NCI-H446 (cell line): Measurements from ENCODE around the gene LSG1.
A peak's percentile ranks its signal among the peaks of the same experiment; 100 is the strongest.

Source experiments
- DNase-seq, 2 experiments: peaks; one replicate each; lab custom pipeline; 2025; lab: John Stamatoyannopoulos, UW

The LSG1 gene

DNA sequence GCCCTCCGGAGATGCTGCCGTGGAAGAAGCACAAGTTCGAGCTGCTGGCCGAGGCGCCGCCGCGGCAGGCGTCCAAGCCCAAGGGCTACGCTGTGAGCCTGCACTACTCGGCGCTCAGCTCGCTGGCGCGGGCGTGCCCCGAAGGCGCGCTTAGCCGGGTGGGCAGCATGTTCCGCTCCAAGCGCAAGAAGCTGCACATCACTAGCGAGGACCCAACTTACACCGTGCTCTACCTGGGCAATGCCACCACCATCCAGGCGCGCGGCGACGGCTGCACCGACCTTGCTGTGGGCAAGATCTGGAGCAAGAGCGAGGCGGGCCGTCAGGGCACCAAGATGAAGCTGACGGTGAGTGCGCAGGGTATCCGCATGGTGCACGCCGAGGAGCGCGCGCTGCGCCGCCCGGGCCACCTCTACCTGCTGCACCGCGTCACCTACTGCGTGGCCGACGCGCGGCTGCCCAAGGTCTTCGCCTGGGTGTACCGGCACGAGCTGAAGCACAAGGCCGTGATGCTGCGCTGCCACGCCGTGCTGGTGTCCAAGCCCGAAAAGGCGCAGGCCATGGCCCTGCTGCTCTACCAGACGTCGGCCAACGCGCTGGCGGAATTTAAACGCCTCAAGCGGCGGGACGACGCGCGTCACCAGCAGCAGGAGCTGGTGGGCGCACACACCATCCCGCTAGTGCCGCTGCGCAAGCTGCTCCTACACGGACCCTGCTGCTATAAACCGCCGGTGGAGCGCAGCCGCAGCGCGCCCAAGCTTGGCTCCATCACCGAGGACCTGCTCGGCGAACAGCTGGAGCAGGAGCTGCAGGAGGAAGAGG is 15.0 kb upstream of the LSG1 start:
- DNase-seq = peak in 1 of 2 experiments; percentile 51

DNA sequence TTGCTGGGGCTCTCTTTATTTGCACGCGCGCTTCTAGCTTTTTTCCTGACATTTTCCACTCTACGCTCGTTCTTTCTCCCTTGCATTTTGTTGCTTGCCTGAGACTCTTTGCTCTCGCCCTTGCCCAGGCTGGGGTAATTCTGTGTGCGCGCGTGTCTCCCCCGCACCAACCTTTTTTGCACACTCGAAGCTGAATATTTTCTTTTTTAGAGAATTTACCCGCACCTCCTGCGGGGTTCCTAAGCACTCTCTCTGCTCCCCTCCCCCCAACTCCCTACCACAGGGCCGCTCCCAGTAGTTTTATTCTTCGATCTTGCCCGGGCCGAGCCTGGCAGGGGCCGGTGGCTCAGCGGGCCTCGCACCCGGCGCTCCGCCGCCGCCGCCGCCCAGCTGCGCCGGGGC is 14.4 kb upstream of the LSG1 start:
- DNase-seq = no peak

DNA sequence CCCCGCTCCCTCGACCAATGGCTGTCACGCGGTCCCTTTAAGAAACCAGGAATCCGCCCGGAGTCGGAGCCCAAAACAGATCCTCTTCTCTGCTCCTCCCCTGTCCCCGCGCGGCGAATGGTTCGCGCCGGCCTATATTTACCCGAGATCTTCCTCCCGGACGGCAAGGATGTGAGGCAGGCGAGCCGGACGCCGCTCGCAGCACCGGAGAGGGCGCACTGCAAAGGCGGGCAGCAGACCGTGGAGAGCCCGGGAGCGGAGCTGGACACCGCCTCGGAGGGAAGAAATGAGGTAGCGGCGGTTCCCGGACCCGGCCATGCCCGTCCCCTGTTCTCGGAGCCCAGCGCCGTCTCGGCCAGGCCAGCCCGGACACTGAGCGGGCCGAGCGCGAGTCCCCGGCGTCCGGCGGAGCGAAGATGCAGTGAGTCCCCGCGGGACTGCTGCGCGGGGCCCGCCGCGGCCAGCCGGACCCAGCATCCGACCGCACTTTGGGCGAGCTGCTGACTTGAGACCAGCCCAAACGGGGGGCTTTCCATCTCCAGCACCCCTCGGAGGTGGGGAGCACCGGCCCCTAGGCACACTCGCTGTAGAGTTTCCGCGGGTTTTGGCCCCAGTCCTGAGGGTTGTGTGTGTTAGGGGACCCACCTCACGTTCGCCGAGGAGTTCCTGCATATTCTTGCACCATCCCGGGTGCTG is 13.9 kb upstream of the LSG1 start, which contains the start of gene FAM43A:
TSS of gene FAM43A (plus strand) at position 166 of the 696 bp plus-strand sequence. CDS start 944 bp downstream, outside the sequence.
- peak; percentile 65 to 88 for DNase-seq

DNA sequence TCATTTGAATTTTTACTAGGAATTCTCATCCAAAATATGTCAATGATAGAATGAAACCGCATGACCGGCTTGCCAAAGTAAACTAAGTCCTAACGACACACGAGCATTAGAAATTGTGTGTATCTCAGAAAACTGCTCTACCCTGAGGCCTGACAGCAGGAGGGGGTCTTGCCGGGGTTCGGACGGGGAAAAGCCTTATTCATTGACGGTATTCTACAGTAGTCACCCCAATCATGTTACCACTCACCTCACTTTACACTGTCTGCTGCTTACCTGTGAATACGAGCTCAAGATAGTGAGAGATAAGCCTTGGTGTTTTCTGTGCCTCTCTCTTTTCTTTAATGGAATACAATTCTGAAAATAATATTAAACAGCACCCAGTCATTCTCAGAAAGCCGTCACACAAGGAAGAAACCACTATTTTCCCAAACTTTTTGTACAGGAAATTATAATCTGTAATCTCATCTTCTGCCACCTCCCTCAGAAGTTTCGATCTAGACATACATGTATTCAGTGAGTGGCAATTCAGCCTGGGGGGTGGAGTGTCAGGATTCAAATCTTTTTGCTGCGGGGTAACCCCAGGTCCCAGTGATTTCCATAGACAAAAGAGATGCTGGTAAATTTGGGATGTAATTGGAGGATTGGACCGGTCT is 13.2 kb upstream of the LSG1 start:
- no peak for DNase-seq

DNA sequence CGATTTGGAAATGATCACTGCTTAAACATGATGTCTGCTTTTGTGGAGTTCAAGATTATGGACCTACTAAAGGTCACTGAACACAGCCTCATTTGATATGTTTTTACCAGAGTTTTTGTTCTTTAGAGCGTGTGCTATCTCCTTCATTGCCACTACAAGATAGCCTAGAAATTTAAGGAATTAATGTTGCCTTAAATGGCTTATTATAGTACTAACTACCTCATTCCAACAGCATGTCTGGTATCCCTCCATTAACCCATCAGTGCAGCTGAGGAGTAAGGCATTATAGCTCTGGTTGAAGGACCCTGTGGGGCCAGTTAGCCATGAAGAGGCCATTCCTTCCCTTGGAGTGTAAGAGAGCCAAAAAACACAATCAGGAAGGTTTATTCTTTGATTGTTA is 11.4 kb upstream of the LSG1 start:
- no peak for DNase-seq

DNA sequence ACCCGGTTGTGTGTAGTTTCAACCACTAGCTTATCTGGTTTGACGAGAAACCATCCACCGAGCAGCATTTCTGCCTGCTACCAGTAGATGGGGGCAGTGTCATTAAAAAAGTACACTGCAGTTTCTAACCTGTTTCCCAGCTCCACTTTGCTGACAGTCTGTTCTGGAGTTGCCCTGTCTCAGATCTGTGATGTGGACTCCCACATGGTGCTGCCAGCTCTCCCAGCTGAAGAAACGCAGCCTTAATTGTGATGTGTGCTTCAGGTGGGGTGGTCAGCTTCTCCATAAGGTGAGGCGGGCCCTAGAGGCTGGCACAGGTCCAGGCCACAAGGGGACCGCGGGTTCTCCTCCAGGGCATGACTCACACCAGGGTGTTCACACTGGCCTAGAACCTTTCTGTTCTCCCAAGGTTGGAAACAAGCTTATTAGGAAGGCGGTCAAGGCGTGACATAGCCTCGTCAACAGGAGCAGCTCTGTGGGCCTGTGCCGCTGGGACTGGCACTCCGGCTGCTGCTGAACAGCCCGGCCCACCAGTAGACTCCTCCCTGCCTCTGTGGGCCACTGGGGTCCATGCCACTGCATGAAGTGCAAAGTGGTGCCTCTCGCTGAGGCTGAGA is 10.8 kb upstream of the LSG1 start:
- DNase-seq = peak; percentile 56 to 88

DNA sequence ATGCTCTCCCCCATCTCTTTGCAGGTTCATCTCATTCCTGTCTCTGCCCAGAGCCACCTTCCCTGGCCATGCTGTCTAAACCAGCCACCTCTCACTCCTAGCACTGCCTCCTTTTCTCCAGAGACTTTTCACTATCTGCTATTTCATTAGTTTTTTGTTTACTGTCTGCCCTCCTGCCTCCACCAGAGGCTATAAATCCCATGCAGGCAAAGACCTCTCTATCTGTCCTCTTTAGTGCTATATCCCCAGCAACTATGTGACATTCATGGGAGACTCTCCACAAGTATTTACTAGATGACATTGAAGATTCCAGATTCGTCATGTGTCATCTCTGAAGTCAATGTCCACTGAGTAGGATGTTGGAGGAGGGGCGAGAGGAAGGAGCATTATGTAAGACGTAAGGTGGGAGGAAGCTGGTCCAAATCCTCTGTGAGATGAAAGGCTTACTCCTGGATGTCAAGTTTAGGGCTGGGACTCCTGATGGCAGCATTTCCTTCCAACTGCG is 10.2 kb upstream of the LSG1 start:
- DNase-seq = no peak

DNA sequence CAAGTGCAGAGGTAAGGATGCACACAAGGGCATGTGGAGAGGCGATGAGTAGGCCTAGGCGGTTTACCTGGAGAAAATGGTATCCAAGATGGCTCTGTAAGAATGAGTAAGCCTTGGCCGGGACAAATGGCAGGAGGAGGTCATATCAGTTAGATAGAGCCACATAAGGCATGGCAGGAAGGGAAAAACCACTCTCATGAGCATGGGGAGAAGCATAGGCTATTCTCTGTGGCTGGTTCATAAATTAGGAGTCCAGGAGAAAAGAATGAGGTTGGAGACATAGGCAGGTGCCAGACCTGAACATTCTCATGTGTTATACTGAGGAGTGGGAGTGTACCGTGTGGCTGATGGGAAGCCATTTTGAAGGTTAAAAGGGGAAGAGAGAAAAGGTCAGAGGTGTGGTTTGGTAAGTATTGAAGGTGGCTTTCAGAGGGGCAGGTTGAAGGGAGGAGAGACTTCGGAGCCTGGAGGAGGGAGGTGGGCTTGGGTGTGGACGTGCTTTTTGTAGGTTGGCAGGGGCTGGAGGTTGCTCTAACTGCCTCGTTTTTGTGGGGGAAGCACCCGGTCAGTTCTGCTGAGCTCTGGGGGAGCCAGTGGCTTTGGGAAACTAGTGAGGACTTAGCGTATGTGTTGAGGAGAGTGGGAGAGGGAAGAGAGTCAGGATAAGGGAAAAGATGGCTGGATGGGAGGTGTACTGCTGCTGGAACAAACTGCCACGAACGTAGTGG is 9.1 kb upstream of the LSG1 start:
- no peak for DNase-seq

DNA sequence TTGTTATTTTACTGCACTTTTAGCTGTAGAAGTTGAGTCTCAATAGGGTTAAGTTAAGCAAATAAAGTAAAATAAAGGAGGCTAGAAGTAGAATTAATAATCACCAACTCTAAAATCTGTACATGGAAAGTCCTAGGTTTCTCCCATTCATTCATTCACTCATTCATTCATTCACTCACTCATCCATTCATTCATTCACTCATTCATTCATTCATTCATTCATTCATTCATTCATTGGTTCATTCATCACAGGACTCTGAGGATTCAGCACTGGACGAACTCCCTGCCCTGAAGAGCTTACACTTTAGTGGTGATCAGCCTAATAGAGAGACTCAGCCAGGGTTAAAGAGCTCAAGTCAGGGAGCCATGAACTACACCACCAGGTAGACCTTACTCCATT is 4.5 kb upstream of the LSG1 start:
- no peak for DNase-seq

DNA sequence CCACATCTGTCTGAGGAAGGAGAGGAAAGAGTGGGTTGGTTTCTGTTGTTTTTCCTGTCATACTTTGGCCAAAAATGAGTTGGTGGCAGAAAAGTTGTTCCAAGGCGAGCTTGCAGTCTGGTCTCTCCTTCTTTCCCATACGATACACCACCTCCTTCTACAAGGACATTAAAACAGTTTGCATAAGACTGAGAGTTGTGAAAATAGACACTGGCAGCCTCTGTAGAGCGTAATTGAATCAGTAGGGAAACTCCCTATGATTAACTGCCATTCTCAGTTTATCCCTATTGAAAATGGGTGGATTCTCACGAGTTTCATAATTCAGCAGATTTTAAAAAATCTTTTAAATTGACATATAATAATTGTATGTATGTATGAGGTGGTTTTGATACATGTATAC is 3.7 kb upstream of the LSG1 start:
- no peak for DNase-seq

DNA sequence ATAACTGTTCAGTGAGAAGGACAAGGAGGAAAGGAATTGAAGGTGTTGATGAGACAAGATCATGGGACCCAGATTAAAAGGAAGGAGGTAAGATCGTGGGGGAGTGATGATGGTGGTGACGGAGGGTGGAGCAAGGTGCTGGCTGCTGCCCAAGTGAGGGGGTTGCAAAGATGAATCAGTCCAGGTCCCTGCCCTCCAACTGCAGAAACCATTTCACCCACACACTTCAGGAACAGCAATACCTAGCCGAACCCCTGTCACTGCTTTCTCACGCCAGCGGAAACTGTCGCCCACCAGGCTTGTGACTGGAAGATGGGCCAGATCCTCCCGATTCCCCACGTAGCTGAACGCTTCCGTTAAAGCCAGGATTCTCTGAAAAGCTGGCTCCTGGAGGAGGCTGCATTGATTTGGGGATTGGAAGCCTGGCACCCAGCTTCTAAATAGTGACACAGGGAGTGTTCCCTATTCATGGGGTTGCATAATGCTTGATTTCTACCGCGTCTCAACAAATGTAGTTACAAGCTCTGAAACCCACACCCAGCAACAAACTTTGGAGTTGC is 3.2 kb upstream of the LSG1 start:
- DNase-seq = no peak

DNA sequence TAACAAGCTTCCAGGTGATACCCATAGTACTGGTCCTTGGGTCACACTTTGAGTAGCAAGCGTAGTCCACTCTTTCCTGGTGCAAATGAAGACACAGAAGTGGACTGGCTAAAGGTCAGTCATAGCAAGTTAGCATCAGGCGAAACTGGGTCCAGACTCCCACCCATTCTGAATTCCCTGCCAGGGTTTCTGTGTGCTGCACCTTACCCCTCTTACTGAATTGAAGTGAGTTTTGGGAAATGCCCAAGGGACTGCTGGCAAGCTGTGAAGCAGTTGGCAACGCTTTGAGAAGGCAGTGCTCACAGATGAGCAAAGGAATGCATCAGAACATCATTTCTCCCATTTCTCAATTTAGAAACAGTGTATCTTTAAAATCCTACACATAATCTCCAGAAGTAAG is 1.8 kb upstream of the LSG1 start:
- no peak for DNase-seq

DNA sequence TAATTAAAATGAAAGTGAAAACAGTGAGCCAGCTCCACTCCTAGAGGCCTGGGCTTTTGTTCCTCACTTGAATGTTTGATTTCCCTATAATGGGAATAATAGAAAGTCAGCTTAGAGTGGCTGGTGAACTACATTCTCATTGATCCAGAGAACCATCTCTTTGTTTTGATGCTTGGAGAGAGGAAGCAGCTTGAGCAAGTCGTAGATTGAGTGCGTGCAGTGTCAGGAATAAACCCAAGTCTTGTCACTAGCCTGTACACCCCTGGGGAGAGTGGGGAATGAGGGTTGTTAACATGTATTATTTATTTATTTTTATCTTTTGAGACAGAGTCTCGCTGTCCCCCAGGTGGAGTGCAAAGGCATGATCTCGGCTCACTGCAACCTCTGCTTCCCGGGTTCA is 885 bp upstream of the LSG1 start:
- no peak for DNase-seq

DNA sequence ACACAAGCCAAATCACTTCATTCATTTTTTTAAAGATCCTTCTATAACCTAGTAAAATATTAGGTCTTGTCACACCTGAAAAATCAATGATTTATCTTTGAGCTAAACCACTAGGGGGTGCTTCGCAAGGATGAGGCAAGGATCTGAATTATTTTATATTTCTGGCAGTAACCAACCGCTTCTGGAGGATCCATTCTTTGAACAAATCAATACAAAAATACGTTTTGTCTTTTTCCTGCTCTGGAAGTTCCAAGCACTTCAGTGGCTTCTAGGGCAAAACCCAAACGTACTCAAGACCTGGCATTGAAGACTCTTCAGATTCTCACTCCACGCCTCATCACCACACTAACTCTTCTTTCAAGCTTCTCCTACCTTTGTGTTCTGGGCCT is 486 bp downstream of the LSG1 start:
- DNase-seq = no peak

DNA sequence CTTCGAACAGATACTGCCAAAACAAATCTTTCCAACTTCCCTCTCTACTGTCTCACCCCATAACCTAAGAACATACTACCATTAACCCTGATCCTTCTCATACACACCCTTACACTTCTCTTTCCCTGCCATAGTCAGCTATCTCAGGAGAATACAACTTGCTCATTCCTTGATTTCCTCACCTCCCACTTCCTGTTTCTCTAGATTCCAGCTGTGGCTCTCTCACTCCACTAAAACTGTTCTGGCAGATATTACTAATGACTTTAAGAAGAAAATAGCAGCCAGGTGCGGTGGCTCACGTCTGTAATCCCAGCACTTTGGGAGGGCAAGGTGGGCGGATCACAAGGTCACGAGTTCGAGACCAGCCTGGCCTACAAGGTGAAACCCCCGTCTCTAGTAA is 4.6 kb downstream of the LSG1 start:
- no peak for DNase-seq

DNA sequence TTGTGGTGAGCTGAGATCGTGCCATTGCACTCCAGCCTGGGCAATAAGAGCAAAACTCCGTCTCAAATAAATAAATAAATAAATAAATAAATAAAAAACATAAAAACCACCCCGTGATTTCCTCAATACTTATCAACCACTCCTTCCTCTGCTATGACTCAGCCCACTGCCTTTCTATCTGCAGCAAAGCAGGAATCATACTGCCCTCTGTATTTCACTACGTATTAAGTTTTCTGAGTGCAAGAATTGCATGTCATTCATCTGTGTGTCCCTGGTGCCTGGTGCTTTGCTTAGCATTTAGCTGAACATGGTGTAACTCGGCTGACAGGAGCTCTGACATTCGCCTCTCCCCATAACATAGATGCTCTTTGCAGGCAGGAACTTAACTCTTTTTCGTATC is 7.1 kb downstream of the LSG1 start:
- no peak for DNase-seq

DNA sequence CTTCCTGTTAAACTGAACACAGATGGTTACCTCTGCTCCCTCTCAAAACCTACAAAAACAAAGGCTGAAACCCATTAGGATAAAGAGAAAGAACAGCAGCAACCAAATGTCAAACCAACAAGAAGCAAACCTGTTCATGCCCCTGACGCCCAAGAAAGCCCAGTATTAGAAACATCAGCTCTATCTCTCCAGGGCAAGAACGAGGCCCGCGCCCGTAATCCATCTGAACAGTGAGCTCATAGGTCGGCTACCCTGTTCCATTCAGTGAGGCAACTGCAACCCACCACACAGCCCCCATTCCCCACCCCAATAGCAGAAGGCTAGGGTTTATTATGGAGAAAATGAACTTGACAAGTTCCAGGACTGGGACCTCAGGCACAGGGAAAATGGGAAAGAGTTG is 10.0 kb downstream of the LSG1 start:
- no peak for DNase-seq

DNA sequence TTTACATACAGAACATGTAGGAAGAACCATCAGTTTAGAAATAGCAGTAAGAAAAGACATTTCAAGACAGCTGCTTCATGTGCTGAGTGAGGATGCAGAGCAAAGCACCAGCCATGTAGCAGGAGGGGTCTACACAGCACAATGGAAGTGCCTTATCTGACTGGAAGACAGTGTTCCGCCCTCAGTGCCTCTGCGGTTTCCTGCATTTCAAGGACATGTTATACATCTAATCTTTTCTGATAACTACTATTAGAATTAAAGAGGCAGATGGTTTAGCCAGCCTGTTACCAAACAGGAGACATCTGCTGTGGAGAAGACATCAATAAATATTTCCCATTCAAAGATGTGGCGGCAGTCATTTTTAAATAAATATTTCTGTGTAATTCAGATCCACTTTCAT is 10.6 kb downstream of the LSG1 start:
- DNase-seq = no peak

DNA sequence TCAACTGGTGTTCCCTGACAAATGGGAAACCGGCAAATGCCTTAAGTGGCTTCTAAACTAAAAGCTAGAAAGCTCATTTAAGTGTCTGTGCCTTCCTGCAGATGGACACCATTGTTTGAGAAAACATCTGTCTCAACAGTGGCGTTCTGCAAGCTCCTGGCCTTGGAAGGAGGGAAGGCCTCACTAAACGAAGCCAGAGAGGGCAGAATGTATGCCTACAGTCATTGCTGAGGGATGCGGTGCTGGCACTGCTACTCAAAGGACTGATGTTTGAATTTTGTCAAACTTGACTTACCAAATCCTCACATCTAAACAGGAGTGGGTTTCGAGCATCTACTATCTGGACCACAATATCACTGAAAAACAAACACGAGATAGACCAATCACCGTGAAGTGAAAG is 12.2 kb downstream of the LSG1 start:
- no peak for DNase-seq

DNA sequence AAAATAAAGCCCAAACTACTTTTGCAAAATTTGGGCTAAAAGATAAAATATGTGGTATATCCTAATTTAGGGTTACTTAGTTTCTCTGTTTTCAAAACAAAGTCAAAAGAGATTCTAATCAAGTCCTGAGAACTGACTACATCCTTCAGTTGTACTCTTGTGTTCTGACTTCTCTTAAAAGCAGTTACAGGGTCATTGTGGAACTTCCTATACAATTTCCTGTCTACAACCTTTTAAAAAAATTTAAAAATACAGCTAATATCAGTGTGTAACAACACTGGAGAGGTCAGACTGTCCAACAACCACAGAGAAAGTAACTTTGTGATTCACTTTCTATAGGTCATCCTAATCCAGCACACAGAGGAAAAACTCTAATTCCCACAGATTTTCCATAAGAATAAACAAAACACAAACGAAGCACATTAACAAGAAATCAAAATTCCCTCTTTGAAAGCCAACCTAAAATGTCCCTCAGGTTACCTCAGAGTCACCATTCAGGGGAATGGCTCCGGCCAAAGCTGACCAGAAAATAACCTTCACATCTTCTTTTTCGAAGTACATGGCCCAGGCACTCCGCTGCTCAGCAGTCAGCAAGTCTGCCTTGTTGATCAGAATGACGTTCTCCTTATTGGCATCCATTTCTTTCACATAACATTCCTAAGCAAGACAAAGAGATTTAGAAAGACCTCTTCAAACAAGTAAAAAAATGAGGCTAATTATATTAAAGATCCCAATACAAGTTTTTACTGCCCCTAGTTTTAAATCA is 13.3 kb downstream of the LSG1 start:
- DNase-seq = no peak

DNA sequence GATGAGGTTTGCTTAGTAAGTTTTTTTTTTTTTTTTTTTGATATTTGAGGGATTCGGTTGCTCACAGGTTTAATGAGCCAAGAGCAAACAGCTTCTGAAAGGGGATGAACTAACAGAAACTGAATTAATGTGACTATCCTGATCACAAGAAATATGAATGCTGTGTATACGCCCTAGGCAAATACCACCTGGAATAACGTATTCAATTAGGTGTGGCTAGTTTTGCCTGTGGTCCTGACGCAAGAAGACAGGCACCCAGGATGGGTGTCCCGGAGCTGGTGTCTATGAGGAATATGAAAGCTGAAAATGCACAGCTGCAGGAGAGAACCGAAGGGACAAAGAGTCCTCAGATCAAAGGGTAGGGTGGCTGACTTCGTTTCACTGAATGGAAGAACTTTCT is 14.6 kb downstream of the LSG1 start:
- DNase-seq = no peak
